ENCODE results near the gene HHAT.

DNA sequence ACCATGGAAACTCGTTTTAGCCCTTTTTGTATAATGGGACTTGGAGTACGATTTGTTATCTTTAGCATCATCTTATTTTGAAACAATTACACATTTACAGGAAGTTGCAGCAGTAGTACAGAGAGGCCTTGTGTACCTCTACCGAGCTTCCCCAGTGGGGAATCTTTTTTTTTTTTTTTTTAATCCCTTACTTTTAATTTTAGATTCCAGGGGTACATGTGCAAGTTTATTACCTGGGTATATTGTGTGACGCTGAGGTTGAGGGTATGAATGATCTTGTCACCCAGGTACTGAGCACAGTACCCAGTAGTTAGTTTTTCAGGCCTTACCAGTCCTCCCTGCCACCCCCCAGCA, 45.9 kb downstream of the HHAT start:
- TF ChIP-seq, protein P1, sequence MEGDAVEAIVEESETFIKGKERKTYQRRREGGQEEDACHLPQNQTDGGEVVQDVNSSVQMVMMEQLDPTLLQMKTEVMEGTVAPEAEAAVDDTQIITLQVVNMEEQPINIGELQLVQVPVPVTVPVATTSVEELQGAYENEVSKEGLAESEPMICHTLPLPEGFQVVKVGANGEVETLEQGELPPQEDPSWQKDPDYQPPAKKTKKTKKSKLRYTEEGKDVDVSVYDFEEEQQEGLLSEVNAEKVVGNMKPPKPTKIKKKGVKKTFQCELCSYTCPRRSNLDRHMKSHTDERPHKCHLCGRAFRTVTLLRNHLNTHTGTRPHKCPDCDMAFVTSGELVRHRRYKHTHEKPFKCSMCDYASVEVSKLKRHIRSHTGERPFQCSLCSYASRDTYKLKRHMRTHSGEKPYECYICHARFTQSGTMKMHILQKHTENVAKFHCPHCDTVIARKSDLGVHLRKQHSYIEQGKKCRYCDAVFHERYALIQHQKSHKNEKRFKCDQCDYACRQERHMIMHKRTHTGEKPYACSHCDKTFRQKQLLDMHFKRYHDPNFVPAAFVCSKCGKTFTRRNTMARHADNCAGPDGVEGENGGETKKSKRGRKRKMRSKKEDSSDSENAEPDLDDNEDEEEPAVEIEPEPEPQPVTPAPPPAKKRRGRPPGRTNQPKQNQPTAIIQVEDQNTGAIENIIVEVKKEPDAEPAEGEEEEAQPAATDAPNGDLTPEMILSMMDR (IDR thresholded peaks at IDR 0.05), result no peak; the same call in 2 of the 3 replicates
- TF ChIP-seq, protein P2, sequence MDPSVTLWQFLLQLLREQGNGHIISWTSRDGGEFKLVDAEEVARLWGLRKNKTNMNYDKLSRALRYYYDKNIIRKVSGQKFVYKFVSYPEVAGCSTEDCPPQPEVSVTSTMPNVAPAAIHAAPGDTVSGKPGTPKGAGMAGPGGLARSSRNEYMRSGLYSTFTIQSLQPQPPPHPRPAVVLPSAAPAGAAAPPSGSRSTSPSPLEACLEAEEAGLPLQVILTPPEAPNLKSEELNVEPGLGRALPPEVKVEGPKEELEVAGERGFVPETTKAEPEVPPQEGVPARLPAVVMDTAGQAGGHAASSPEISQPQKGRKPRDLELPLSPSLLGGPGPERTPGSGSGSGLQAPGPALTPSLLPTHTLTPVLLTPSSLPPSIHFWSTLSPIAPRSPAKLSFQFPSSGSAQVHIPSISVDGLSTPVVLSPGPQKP (IDR thresholded peaks at IDR 0.05; ENCODE audit: low read depth, low read length), result no peak
- TF ChIP-seq RFX5 (IDR thresholded peaks at IDR 0.05) (no peak), HOXB13 (CRISPR knock-in tag; IDR thresholded peaks at IDR 0.05; ENCODE audit: low read depth) (no peak)
